ACC112 (cell line): ENCODE results near the gene CPS1.

ENCODE experiments used
- H2AFZ ChIP-seq: fragments of 200-600 bp; sonication (generic); one replicate; pipeline ENCODE4 v1.6.0; 2017; ENCODE audit warnings: antibody characterized with exemption, low read length; ENCODE audit not compliant: unreplicated experiment
- H3K27ac ChIP-seq: fragments of 200-600 bp; sonication (generic); 2 replicates; pipeline ENCODE4 v1.5.1; 2014; ENCODE audit warnings: low read depth, mild to moderate bottlenecking, antibody characterized with exemption, low read length, moderate library complexity
- H3K27me3 ChIP-seq: fragments of 200-600 bp; sonication (generic); 2 replicates; pipeline ENCODE4 v1.6.1; 2014; ENCODE audit warnings: mild to moderate bottlenecking, antibody characterized with exemption, low read length, moderate library complexity, mixed read lengths; ENCODE audit not compliant: insufficient read depth
- H3K36me3 ChIP-seq: fragments of 200-600 bp; sonication (generic); 2 replicates; pipeline ENCODE4 v1.6.1; 2016; ENCODE audit warnings: mild to moderate bottlenecking, antibody characterized with exemption, low read length, moderate library complexity, mixed read lengths; ENCODE audit not compliant: insufficient read depth
- H3K4me1 ChIP-seq: fragments of 200-600 bp; sonication (generic); one replicate; pipeline ENCODE4 v1.6.1; 2016; ENCODE audit warnings: low read length, mixed read lengths; ENCODE audit not compliant: insufficient read depth, unreplicated experiment, control insufficient read depth
- H3K4me3 ChIP-seq: fragments of 200-600 bp; sonication (generic); 2 replicates; pipeline ENCODE4 v1.5.1; 2014; ENCODE audit warnings: mild to moderate bottlenecking, low read depth, low read length
- H3K79me2 ChIP-seq: fragments of 200-600 bp; sonication (generic); one replicate; pipeline ENCODE4 v1.6.0; 2016; ENCODE audit warnings: low read length; ENCODE audit not compliant: control insufficient read depth, unreplicated experiment, insufficient read depth

The CPS1 gene

GRCh38 chr2:210635257-210635656 is 78.9 kb downstream of the CPS1 start:
- H3K79me2 ChIP-seq: no peaks in the 10 kb centered on the region
- H3K36me3 ChIP-seq: no peaks in the 10 kb centered on the region
- H3K4me1 ChIP-seq: no peaks in the 10 kb centered on the region
- no peak overlapping the region for H2AFZ ChIP-seq
- no peaks in the 10 kb centered on the region for H3K27me3 ChIP-seq
- no peak overlapping the region for H3K27ac ChIP-seq
- no peak overlapping the region for H3K4me3 ChIP-seq

GRCh38 chr2:210642333-210642732 is 85.9 kb downstream of the CPS1 start:
- no peaks in the 10 kb centered on the region for H3K79me2 ChIP-seq
- no peaks in the 10 kb centered on the region for H3K36me3 ChIP-seq
- H3K4me3 ChIP-seq: no peak overlapping the region
- no peaks in the 10 kb centered on the region for H3K27me3 ChIP-seq
- H3K27ac ChIP-seq: no peak overlapping the region
- no peaks in the 10 kb centered on the region for H3K4me1 ChIP-seq
- H2AFZ ChIP-seq: no peak overlapping the region

- Histone ChIP-seq H3K27ac (no peak overlapping the region), H3K79me2 (no peaks in the 10 kb centered on the region), H3K4me3 (no peak overlapping the region), H3K4me1 (no peaks in the 10 kb centered on the region), H2AFZ (no peak overlapping the region), H3K36me3 (no peaks in the 10 kb centered on the region), H3K27me3 (no peaks in the 10 kb centered on the region)
Measured at GRCh38 chr2:210647151-210647550, 90.8 kb downstream of the CPS1 start.

GRCh38 chr2:210654091-210654490 is 97.7 kb downstream of the CPS1 start:
- Histone ChIP-seq H3K27ac (no peak overlapping the region), H3K4me1 (no peaks in the 10 kb centered on the region), H3K4me3 (no peak overlapping the region), H3K36me3 (no peaks in the 10 kb centered on the region), H3K27me3 (no peaks in the 10 kb centered on the region), H3K79me2 (no peaks in the 10 kb centered on the region), H2AFZ (no peak overlapping the region)

- Histone ChIP-seq H3K4me3 (no peak overlapping the region), H3K4me1 (no peaks in the 10 kb centered on the region), H3K27ac (no peak overlapping the region), H3K79me2 (no peaks in the 10 kb centered on the region), H3K36me3 (no peaks in the 10 kb centered on the region), H3K27me3 (no peaks in the 10 kb centered on the region), H2AFZ (no peak overlapping the region)
Measured at GRCh38 chr2:210655229-210655975, 99.0 kb downstream of the CPS1 start.

GRCh38 chr2:210657874-210658273 is 101.5 kb downstream of the CPS1 start:
- no peak overlapping the region for H2AFZ ChIP-seq
- no peak overlapping the region for H3K27ac ChIP-seq
- no peaks in the 10 kb centered on the region for H3K4me1 ChIP-seq
- no peaks in the 10 kb centered on the region for H3K79me2 ChIP-seq
- H3K4me3 ChIP-seq: no peak overlapping the region
- H3K36me3 ChIP-seq: no peaks in the 10 kb centered on the region
- no peaks in the 10 kb centered on the region for H3K27me3 ChIP-seq

GRCh38 chr2:210660751-210661150 is 104.4 kb downstream of the CPS1 start:
- Histone ChIP-seq H3K4me1 (no peaks in the 10 kb centered on the region), H3K4me3 (no peak overlapping the region), H3K27ac (no peak overlapping the region), H3K27me3 (no peaks in the 10 kb centered on the region), H3K36me3 (no peaks in the 10 kb centered on the region), H2AFZ (no peak overlapping the region), H3K79me2 (no peaks in the 10 kb centered on the region)

GRCh38 chr2:210662560-210662959 is 106.2 kb downstream of the CPS1 start:
- no peak overlapping the region for H3K4me3 ChIP-seq
- H3K27ac ChIP-seq: no peak overlapping the region
- H3K36me3 ChIP-seq: no peaks in the 10 kb centered on the region
- no peaks in the 10 kb centered on the region for H3K79me2 ChIP-seq
- H3K27me3 ChIP-seq: no peaks in the 10 kb centered on the region
- no peaks in the 10 kb centered on the region for H3K4me1 ChIP-seq
- no peak overlapping the region for H2AFZ ChIP-seq

GRCh38 chr2:210663631-210664089 is 107.3 kb downstream of the CPS1 start:
- no peaks in the 10 kb centered on the region for H3K79me2 ChIP-seq
- no peak overlapping the region for H3K27ac ChIP-seq
- no peaks in the 10 kb centered on the region for H3K4me1 ChIP-seq
- H3K36me3 ChIP-seq: no peaks in the 10 kb centered on the region
- no peaks in the 10 kb centered on the region for H3K27me3 ChIP-seq
- H2AFZ ChIP-seq: no peak overlapping the region
- H3K4me3 ChIP-seq: no peak overlapping the region

- no peak overlapping the region for H2AFZ ChIP-seq
- H3K36me3 ChIP-seq: no peaks in the 10 kb centered on the region
- H3K4me3 ChIP-seq: no peak overlapping the region
- no peaks in the 10 kb centered on the region for H3K79me2 ChIP-seq
- no peaks in the 10 kb centered on the region for H3K27me3 ChIP-seq
- H3K4me1 ChIP-seq: no peaks in the 10 kb centered on the region
- H3K27ac ChIP-seq: no peak overlapping the region
Measured at GRCh38 chr2:210667711-210668110, 111.3 kb downstream of the CPS1 start.

GRCh38 chr2:210671065-210671464 is 114.7 kb downstream of the CPS1 start:
- Histone ChIP-seq H3K36me3 (no peaks in the 10 kb centered on the region), H3K27ac (no peak overlapping the region), H3K4me3 (no peak overlapping the region), H3K27me3 (no peaks in the 10 kb centered on the region), H3K79me2 (no peaks in the 10 kb centered on the region), H2AFZ (no peak overlapping the region), H3K4me1 (no peaks in the 10 kb centered on the region)
